CD8-positive, alpha-beta memory T cell (primary cell): ENCODE measurements around the gene ATG2A. TPM values are rescaled to one million over a fixed set of nuclear protein-coding genes. Genes with fewer than 3 reads are reported as not detected.

Experiments used
- CTCF ChIA-PET: fragments of 350-600 bp; sonication (Branson Sonifier 250); formaldehyde crosslinking; loops from one replicate; lab custom pipeline; 2021; ENCODE audit warnings: antibody characterized with exemption; lab: Charles Lee
- POLR2A ChIA-PET: fragments of 350-600 bp; sonication (Branson Sonifier 250); formaldehyde crosslinking; loops from one replicate; lab custom pipeline; 2021; ENCODE audit warnings: antibody characterized with exemption; lab: Charles Lee
- DNase-seq, 5 donors: peaks; one replicate each; pipeline versions ENCODE4 v3.0.0 to v3.0.0-alpha.2; 2020 to 2022; ENCODE audit warnings: mixed read lengths in 1 of 5
- H3K27ac ChIP-seq: one replicate; pipeline ENCODE4 v1.7.0; 2013; ENCODE audit warnings: low read depth, mild to moderate bottlenecking, low read length, moderate library complexity
- H3K27me3 ChIP-seq: 2 replicates; pipeline ENCODE4 v1.7.0; 2013; ENCODE audit warnings: low read length, mild to moderate bottlenecking; ENCODE audit not compliant: insufficient read depth, poor library complexity, severe bottlenecking
- H3K36me3 ChIP-seq: 2 replicates; pipeline ENCODE4 v1.7.0; 2013; ENCODE audit warnings: mild to moderate bottlenecking, low read length, moderate library complexity; ENCODE audit not compliant: insufficient read depth
- H3K4me1 ChIP-seq: 2 replicates; pipeline ENCODE4 v1.7.0; 2013; ENCODE audit warnings: mild to moderate bottlenecking, low read length, moderate library complexity; ENCODE audit not compliant: insufficient read depth
- H3K4me3 ChIP-seq: 2 replicates; pipeline ENCODE4 v1.7.0; 2013; ENCODE audit warnings: mild to moderate bottlenecking, low read length
- H3K9me3 ChIP-seq: 2 replicates; pipeline ENCODE4 v1.7.0; 2013; ENCODE audit warnings: mild to moderate bottlenecking, low read length
- H3K27ac Mint-ChIP-seq, 8 donors: one replicate each; pipeline ENCODE4 v1.8.0; 2020 to 2021; ENCODE audit warnings: mixed read lengths in 8 of 8, mild to moderate bottlenecking in 6 of 8, inconsistent platforms in 3 of 8, moderate library complexity in 3 of 8
- H3K27me3 Mint-ChIP-seq, 2 donors: one replicate each; pipeline ENCODE4 v1.8.0; 2020 to 2021; ENCODE audit warnings: mixed read lengths in 2 of 2, mild to moderate bottlenecking in 1 of 2, moderate library complexity in 1 of 2
- H3K36me3 Mint-ChIP-seq, 3 donors: one replicate each; pipeline ENCODE4 v1.8.0; 2020 to 2021; ENCODE audit warnings: mixed read lengths in 3 of 3, inconsistent platforms in 1 of 3, mild to moderate bottlenecking in 1 of 3
- H3K4me1 Mint-ChIP-seq, 3 donors: one replicate each; pipeline ENCODE4 v1.8.0; 2020 to 2021; ENCODE audit warnings: mixed read lengths in 3 of 3, inconsistent platforms in 1 of 3, mild to moderate bottlenecking in 1 of 3
- H3K4me3 Mint-ChIP-seq, 7 donors: one replicate each; pipeline ENCODE4 v1.8.0; 2020 to 2021; ENCODE audit warnings: mixed read lengths in 7 of 7, mild to moderate bottlenecking in 6 of 7, moderate library complexity in 4 of 7, inconsistent platforms in 2 of 7
- H3K9me3 Mint-ChIP-seq, 5 donors: one replicate each; pipeline ENCODE4 v1.8.0; 2020 to 2022; ENCODE audit warnings: mixed read lengths in 5 of 5, mild to moderate bottlenecking in 3 of 5, moderate library complexity in 2 of 5, inconsistent platforms in 1 of 5
- polyA plus RNA-seq: library from polyadenylated mRNA; unstranded; fragments of 300-500 nt; fragmentation: Illumina TruSeq; gene quantifications from one replicate; pipeline ENCODE4 v1.2.3, GENCODE V29; 2021
- total RNA-seq, 2 experiments: library from RNA; stranded (reverse); gene quantifications; one replicate each; pipeline ENCODE4 v1.2.3, GENCODE V29; 2021

Gene ATG2A
- total and polyA plus RNA-seq, 3 experiments from 2014 or later, result 7.6 to 27.0 (median 25.7) TPM

GRCh38 chr11:64923151-64923661, 6.2 kb upstream of the ATG2A start:
- Mint-ChIP-seq H3K36me3 (peaks cover 0 to 12% (median 0%) of the 10 kb centered on the region in 3 donors), H3K27me3 (no peaks in the 10 kb centered on the region), H3K27ac (peak overlapping the region in 7 of 8 donors; percentile 3 to 99 (median 89)), H3K4me3 (peak overlapping the region in 1 of 7 donors; percentile 94), H3K9me3 (no peaks in the 10 kb centered on the region), H3K4me1 (peaks cover 10 to 19% (median 11%) of the 10 kb centered on the region in 3 donors)
- H3K27ac ChIP-seq, result peak overlapping the region; percentile 80
- H3K4me1 ChIP-seq, result peaks cover 22% of the 10 kb centered on the region
- H3K4me3 ChIP-seq, result no peak overlapping the region
- no peaks in the 10 kb centered on the region for H3K36me3 ChIP-seq
- POLR2A ChIA-PET, result interaction anchor here (0.6 to 2.4 kb wide), 2 partner anchors 75 to 199 kb away, joined by 3 to 9 read pairs; partner anchors contain the start of genes FAU and MRPL49
- H3K27me3 ChIP-seq, result no peaks in the 10 kb centered on the region
- CTCF ChIA-PET, result no interaction called here
- H3K9me3 ChIP-seq, result no peaks in the 10 kb centered on the region
- DNase-seq, result no peak

GRCh38 chr11:64921384-64921783, 4.4 kb upstream of the ATG2A start:
- Histone ChIP-seq H3K27ac (no peak overlapping the region), H3K9me3 (no peaks in the 10 kb centered on the region), H3K4me3 (no peak overlapping the region), H3K36me3 (no peaks in the 10 kb centered on the region), H3K27me3 (no peaks in the 10 kb centered on the region), H3K4me1 (peaks cover 31% of the 10 kb centered on the region)
- Mint-ChIP-seq H3K27ac (no peak overlapping the region), H3K4me1 (peaks cover 21 to 36% (median 22%) of the 10 kb centered on the region in 3 donors), H3K27me3 (no peaks in the 10 kb centered on the region), H3K36me3 (peaks cover 0 to 9% (median 0%) of the 10 kb centered on the region in 3 donors), H3K4me3 (peak overlapping the region in 1 of 7 donors; percentile 30), H3K9me3 (no peaks in the 10 kb centered on the region)
- POLR2A ChIA-PET, result no interaction called here
- CTCF ChIA-PET, result no interaction called here
- DNase-seq, result no peak

- no peak overlapping the region for H3K4me3 ChIP-seq
Observed at GRCh38 chr11:64920124-64920523, 3.1 kb upstream of the ATG2A start.

DNA sequence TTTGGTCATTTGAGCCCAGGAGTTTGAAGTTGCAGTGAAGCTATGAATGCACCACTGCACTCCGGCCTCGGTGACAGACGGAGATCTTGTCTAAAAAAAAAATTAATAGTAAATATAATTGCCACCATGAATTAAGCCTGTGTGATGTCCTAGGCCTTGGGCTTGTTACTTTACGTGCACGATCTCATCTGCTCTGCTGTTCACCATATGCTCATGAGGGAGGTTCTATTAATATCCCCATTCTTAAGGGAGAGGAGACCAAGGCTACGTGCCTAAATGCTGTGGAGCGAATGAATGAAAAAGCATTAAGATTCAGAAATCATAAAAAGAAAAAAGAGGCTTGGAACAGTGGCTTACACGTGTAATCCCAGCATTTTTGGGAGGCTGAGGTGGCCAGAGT, 2.6 kb upstream of the ATG2A start:
- Mint-ChIP-seq H3K27me3 (no peaks in the 10 kb centered on the region), H3K4me1 (peaks cover 28 to 47% (median 29%) of the 10 kb centered on the region in 3 donors), H3K27ac (no peak overlapping the region), H3K4me3 (peak overlapping the region in 1 of 7 donors; percentile 10), H3K9me3 (no peaks in the 10 kb centered on the region), H3K36me3 (peaks cover 0 to 15% (median 0%) of the 10 kb centered on the region in 3 donors)
- peak in 1 of 5 donors; percentile 9 for DNase-seq
- H3K27me3 ChIP-seq, result no peaks in the 10 kb centered on the region
- no peaks in the 10 kb centered on the region for H3K9me3 ChIP-seq
- H3K4me1 ChIP-seq, result peaks cover 37% of the 10 kb centered on the region
- CTCF ChIA-PET, result no interaction called here
- no peak overlapping the region for H3K27ac ChIP-seq
- H3K36me3 ChIP-seq, result no peaks in the 10 kb centered on the region
- POLR2A ChIA-PET, result no interaction called here
- H3K4me3 ChIP-seq, result no peak overlapping the region

More at GRCh38 chr11:64920124-64920523, 3.1 kb upstream of the ATG2A start:
- Mint-ChIP-seq H3K36me3 (peaks cover 0 to 13% (median 0%) of the 10 kb centered on the region in 3 donors), H3K4me3 (no peak overlapping the region), H3K27me3 (no peaks in the 10 kb centered on the region), H3K4me1 (peaks cover 28 to 46% (median 28%) of the 10 kb centered on the region in 3 donors), H3K9me3 (no peaks in the 10 kb centered on the region), H3K27ac (no peak overlapping the region)
- H3K4me1 ChIP-seq, result peaks cover 37% of the 10 kb centered on the region
- no peaks in the 10 kb centered on the region for H3K9me3 ChIP-seq
- CTCF ChIA-PET, result no interaction called here
- POLR2A ChIA-PET, result no interaction called here
- H3K36me3 ChIP-seq, result no peaks in the 10 kb centered on the region
- no peaks in the 10 kb centered on the region for H3K27me3 ChIP-seq
- H3K27ac ChIP-seq, result no peak overlapping the region
- peak in 1 of 5 donors; percentile 47 for DNase-seq

- Histone ChIP-seq H3K36me3 (peaks cover 7% of the 10 kb centered on the region), H3K27me3 (no peaks in the 10 kb centered on the region), H3K9me3 (no peaks in the 10 kb centered on the region), H3K4me1 (peaks cover 24% of the 10 kb centered on the region), H3K4me3 (peak overlapping the region; percentile 37), H3K27ac (peak overlapping the region; percentile 66)
- ChIA-PET POLR2A (no interaction called here), CTCF (interaction anchor here (1.1 to 1.5 kb wide), 2 partner anchors 67 to 70 kb away, joined by 3 to 4 read pairs; no protein-coding TSS in a partner anchor)
- H3K4me3 Mint-ChIP-seq, result peak overlapping the region; percentile 81 to 97 (median 95)
- no peak for DNase-seq
- peak overlapping the region in 7 of 8 donors; percentile 76 to 99 (median 97) for H3K27ac Mint-ChIP-seq
- H3K4me1 Mint-ChIP-seq, result peaks cover 24 to 39% (median 24%) of the 10 kb centered on the region in 3 donors
- H3K27me3 Mint-ChIP-seq, result no peaks in the 10 kb centered on the region
- no peaks in the 10 kb centered on the region for H3K9me3 Mint-ChIP-seq
- peaks cover 0 to 27% (median 0%) of the 10 kb centered on the region in 3 donors for H3K36me3 Mint-ChIP-seq
Observed at GRCh38 chr11:64918017-64918416, 1.0 kb upstream of the ATG2A start.

DNA sequence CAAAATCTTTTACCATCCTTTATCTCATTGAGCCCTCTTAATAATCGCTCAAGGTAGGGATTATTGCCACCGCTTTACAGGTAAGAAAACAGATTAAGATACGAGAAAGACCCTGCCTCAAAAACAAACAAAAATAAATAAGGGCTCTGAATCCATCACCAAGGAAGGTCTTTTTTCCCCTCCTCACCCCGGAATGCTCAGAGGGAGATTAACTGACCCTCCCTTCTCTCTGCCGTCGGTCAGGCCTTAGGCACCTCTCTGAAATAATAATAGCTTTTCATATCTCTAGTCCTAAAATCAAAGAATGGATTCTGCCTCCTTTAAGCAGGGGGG, 620 bp upstream of the ATG2A start:
- POLR2A ChIA-PET, result no interaction called here
- Mint-ChIP-seq H3K27ac (peak overlapping the region; percentile 76 to 99 (median 97)), H3K4me3 (peak overlapping the region; percentile 81 to 97 (median 95)), H3K9me3 (no peaks in the 10 kb centered on the region), H3K4me1 (peaks cover 24 to 39% (median 24%) of the 10 kb centered on the region in 3 donors), H3K36me3 (peaks cover 0 to 31% (median 0%) of the 10 kb centered on the region in 3 donors), H3K27me3 (no peaks in the 10 kb centered on the region)
- no peak for DNase-seq
- Histone ChIP-seq H3K4me3 (peak overlapping the region; percentile 37), H3K36me3 (peaks cover 7% of the 10 kb centered on the region), H3K27ac (peak overlapping the region; percentile 66), H3K27me3 (no peaks in the 10 kb centered on the region), H3K9me3 (no peaks in the 10 kb centered on the region), H3K4me1 (peaks cover 24% of the 10 kb centered on the region)
- CTCF ChIA-PET, result interaction anchor here (1.1 to 1.5 kb wide), 2 partner anchors 67 to 70 kb away, joined by 3 to 4 read pairs; no protein-coding TSS in a partner anchor

DNA sequence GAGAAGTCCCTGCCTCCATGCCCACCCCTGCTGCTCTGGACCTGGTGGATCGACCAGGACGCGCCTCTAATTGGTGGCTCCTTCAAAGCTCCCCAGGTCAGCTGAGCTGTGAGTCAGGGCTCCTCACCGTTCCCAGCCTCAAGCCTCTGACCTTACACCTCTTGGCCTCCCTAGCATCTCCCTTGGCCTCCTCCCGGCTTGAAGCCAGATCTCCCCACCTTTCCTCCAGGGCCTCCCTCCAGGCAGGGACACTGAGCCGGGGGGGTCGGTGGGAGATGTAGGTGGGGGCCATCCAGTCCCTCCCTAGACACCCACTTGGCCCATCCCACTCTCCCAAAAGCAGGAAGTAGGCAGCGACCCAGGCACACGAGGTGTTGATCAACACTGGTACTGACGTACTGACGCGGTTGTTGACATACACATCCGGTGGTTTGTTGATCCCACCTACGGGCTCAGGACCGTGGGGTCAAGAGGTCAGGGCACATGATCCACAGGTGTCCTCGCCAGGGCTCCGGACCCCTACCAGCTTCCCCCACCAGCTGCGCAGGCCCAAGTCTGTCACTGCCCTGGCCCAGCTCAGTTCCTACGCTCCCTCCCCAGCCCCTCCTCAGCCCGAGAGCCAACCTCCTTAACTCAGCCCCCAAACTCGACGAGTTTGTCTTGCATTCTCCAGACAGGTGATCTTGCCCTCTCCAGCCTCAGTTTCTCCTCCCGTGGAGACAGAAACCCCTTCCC, 802 bp downstream of the ATG2A start:
- no peaks in the 10 kb centered on the region for H3K27me3 ChIP-seq
- peak overlapping the region; percentile 96 for H3K27ac ChIP-seq
- H3K9me3 Mint-ChIP-seq, result no peaks in the 10 kb centered on the region
- CTCF ChIA-PET, result interaction anchor here (1.3 to 1.5 kb wide), 2 partner anchors 28 to 47 kb away, joined by 4 read pairs; no protein-coding TSS in a partner anchor
- peaks cover 0 to 45% (median 0%) of the 10 kb centered on the region in 3 donors for H3K36me3 Mint-ChIP-seq
- no peaks in the 10 kb centered on the region for H3K27me3 Mint-ChIP-seq
- peak overlapping the region; percentile 76 to 99 (median 97) for H3K27ac Mint-ChIP-seq
- peak overlapping the region; percentile 81 to 97 (median 95) for H3K4me3 Mint-ChIP-seq
- POLR2A ChIA-PET, result interaction anchor here (0.9 to 1.6 kb wide), 3 partner anchors 8 to 137 kb away, joined by 3 to 8 read pairs (median 3); partner anchors contain the start of genes ARL2, PPP2R5B and SF1
- H3K4me1 ChIP-seq, result peaks cover 24% of the 10 kb centered on the region
- peak overlapping the region; percentile 94 for H3K4me3 ChIP-seq
- H3K9me3 ChIP-seq, result no peaks in the 10 kb centered on the region
- H3K36me3 ChIP-seq, result peaks cover 16% of the 10 kb centered on the region
- H3K4me1 Mint-ChIP-seq, result peaks cover 24 to 39% (median 24%) of the 10 kb centered on the region in 3 donors
- peak; percentile 30 to 70 (median 55) for DNase-seq
